PFSK-1 (cell line): ENCODE data around the gene WSCD2.

Source experiments
- FOXP2 ChIP-seq: optimal IDR thresholded peaks from 2 replicates; pipeline ENCODE3; 2011; ENCODE audit warnings: borderline replicate concordance, control low read depth, inconsistent platforms; ENCODE audit not compliant: insufficient read depth; ENCODE audit errors: extremely low read length, extremely low read depth
- POLR2AphosphoS5 ChIP-seq: IDR thresholded peaks from 2 replicates; pipeline ENCODE4 v1.6.1; 2012; ENCODE audit warnings: low read depth, mild to moderate bottlenecking, control low read depth, low read length, moderate library complexity
- SIN3A ChIP-seq: IDR thresholded peaks from 2 replicates; pipeline ENCODE4 v1.6.1; 2012; ENCODE audit warnings: mild to moderate bottlenecking, low read length, moderate library complexity, borderline replicate concordance; ENCODE audit not compliant: insufficient read depth
- TAF1 ChIP-seq: IDR thresholded peaks from 2 replicates; pipeline ENCODE4 v1.6.1; 2012; ENCODE audit warnings: low read length, control low read depth, borderline replicate concordance; ENCODE audit not compliant: insufficient read depth
- TF ChIP-seq, protein P1 (sequence below), 2 experiments: IDR thresholded peaks; 2 replicates each; pipeline versions ENCODE4 v1.6.1 to v1.8.0; 2011 to 2012; ENCODE audit warnings: low read depth in 2 of 2, low read length in 2 of 2, control low read depth in 1 of 2, inconsistent platforms in 1 of 2, mild to moderate bottlenecking in 1 of 2, moderate library complexity in 1 of 2; ENCODE audit not compliant: insufficient read depth in 1 of 2

Gene WSCD2

DNA sequence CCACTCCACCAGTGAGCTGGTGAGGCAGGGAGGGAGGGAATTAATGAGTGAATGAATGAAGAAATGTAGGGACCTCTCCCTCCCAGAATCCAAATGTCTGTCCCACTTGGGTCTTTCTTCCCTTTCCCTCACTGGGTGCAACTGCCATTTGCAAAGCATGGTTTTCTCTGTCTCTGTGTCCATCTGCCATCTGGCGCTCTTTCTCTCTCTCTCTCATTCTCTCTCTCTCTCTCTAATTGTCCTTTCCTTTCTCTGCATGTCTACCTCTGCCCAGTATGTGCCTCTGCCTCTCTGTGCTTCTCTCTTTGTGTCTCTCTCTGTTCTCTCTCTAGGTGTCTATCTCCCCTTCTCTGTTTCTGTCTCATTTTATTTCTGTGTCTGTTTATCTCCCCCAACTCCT, 107.3 kb downstream of the WSCD2 start:
- TF ChIP-seq POLR2AphosphoS5, result no peak

DNA sequence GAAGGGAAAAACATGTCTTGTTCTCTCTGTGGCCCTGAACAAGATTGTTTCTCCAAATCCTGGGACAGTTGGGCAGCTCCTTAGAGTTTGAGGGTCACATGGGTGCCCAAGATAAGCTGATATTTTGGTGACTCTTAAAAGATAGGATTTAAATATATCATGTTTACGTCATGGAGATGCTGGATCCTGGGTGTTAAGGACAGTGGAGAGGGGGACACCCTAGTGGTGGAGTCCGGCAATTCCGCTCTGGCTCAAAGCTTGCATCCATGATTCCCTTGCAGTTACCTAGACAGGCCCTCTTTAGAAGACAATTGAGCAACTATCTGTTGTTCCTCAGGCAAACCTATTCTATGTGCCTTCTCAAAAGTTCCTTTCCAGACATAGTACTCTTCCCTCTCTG, 108.2 kb downstream of the WSCD2 start:
- TF ChIP-seq TAF1 (no peak), FOXP2 (no peak), SIN3A (no peak), POLR2AphosphoS5 (no peak)
- TF ChIP-seq, protein P1, sequence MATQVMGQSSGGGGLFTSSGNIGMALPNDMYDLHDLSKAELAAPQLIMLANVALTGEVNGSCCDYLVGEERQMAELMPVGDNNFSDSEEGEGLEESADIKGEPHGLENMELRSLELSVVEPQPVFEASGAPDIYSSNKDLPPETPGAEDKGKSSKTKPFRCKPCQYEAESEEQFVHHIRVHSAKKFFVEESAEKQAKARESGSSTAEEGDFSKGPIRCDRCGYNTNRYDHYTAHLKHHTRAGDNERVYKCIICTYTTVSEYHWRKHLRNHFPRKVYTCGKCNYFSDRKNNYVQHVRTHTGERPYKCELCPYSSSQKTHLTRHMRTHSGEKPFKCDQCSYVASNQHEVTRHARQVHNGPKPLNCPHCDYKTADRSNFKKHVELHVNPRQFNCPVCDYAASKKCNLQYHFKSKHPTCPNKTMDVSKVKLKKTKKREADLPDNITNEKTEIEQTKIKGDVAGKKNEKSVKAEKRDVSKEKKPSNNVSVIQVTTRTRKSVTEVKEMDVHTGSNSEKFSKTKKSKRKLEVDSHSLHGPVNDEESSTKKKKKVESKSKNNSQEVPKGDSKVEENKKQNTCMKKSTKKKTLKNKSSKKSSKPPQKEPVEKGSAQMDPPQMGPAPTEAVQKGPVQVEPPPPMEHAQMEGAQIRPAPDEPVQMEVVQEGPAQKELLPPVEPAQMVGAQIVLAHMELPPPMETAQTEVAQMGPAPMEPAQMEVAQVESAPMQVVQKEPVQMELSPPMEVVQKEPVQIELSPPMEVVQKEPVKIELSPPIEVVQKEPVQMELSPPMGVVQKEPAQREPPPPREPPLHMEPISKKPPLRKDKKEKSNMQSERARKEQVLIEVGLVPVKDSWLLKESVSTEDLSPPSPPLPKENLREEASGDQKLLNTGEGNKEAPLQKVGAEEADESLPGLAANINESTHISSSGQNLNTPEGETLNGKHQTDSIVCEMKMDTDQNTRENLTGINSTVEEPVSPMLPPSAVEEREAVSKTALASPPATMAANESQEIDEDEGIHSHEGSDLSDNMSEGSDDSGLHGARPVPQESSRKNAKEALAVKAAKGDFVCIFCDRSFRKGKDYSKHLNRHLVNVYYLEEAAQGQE (IDR thresholded peaks at IDR 0.05; ENCODE audit: insufficient read depth in 1 of 2, low read depth in 2 of 2, low read length in 2 of 2), result no peak

GRCh38 chr12:108238474-108238873, 109.4 kb downstream of the WSCD2 start:
- TF ChIP-seq FOXP2 (no peak), TAF1 (no peak), POLR2AphosphoS5 (no peak), SIN3A (no peak)
- TF ChIP-seq, protein P1 (IDR thresholded peaks at IDR 0.05; ENCODE audit: insufficient read depth in 1 of 2, low read depth in 2 of 2, low read length in 2 of 2), result no peak

DNA sequence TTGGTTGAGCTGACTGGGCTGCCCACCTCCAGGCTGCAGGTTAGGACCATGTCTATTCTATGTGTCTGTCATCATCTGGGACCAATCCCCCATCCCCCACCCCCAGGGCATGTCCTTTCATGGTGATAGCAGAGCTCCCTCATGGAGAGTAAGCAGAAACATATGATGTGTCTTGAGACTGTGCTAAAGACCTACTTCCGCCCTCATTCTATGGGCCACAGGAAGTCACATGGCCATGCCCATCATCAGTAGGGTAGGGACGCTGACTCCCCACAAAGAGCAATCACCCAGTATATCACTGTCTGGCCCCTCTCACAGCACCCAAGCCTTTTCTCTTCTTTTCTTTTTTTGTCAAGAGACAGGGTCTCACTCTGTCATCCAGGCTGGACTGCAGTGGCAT, 110.3 kb downstream of the WSCD2 start:
- TF ChIP-seq FOXP2 (no peak), POLR2AphosphoS5 (no peak)
- TF ChIP-seq, protein P1 (IDR thresholded peaks at IDR 0.05; ENCODE audit: insufficient read depth in 1 of 2, low read depth in 2 of 2, low read length in 2 of 2), result no peak

- TF ChIP-seq SIN3A, result no peak
- no peak for TF ChIP-seq FOXP2
- no peak for TF ChIP-seq POLR2AphosphoS5
- TF ChIP-seq, protein P1 (IDR thresholded peaks at IDR 0.05; ENCODE audit: insufficient read depth in 1 of 2, low read depth in 2 of 2, low read length in 2 of 2), result no peak
- TF ChIP-seq TAF1, result no peak
Measured at GRCh38 chr12:108240027-108240785, 111.1 kb downstream of the WSCD2 start.
